Left colon (tissue), 2 donors: ENCODE data around the gene TJAP1. TPM values are rescaled to one million over a fixed set of nuclear protein-coding genes. Genes with fewer than 3 reads are reported as not detected.
"Not testable (repeated sequence)": the region's sequence is repeated elsewhere in the genome, so short reads cannot be mapped to it uniquely, and the experiment has no call there.

ENCODE experiments used
- ATAC-seq: fragments of 200-7000 bp; cut with Tn5 transposase; one replicate; pipeline ENCODE4 v1.9.1; 2020; ENCODE audit warnings: mild to moderate bottlenecking, moderate library complexity
- DNase-seq, 2 donors: peaks; one replicate each; pipeline ENCODE4 v3.0.0-alpha.2; 2020
- intact Hi-C, 2 donors: fragments of 100-400 bp; cut with DNase I in 1 of 2; cut with micrococcal nuclease in 1 of 2; formaldehyde crosslinking; loops; one replicate each; pipeline versions ENCODE4 v1.11.2 to v1.14.0; 2022; cut with DNase I, micrococcal nuclease
- total RNA-seq, 2 donors: library from RNA; stranded (reverse); fragmentation: NEBNext Ultra II Directional; extraction: Animal tissue kit (Norgen Biotek cat#: 25700); gene quantifications; one replicate each; pipeline ENCODE4 v1.2.1, GENCODE V29; 2021
- donor health status: DM: no; HTN: no; CAD: no.
- donor health status: DM: yes; HTN: yes; CAD: no.

TJAP1 gene
- total RNA-seq, 2 donors from 2014 or later: 16.9 to 18.4 TPM

- DNase-seq: no peak
- intact Hi-C loops: loop anchor here in 1 of 2 donors (5.0 kb wide), 1 partner anchor 43 kb away; no protein-coding TSS in a partner anchor
- peak; percentile 88 for ATAC-seq
Measured at GRCh38 chr6:43495409-43495941, 18.1 kb downstream of the TJAP1 start.

- intact Hi-C loops: loop anchor here in 1 of 2 donors (5.0 kb wide), 1 partner anchor 44 kb away; no protein-coding TSS in a partner anchor
- peak; percentile 23 for ATAC-seq
- DNase-seq: no peak
Measured at GRCh38 chr6:43496370-43497128, 19.2 kb downstream of the TJAP1 start.

GRCh38 chr6:43497129-43497396, 19.7 kb downstream of the TJAP1 start:
- intact Hi-C loops: loop anchor here in 1 of 2 donors (5.0 kb wide), 1 partner anchor 45 kb away; no protein-coding TSS in a partner anchor
- DNase-seq (no peak), ATAC-seq (no peak)

GRCh38 chr6:43497689-43498088, 20.3 kb downstream of the TJAP1 start:
- no peak for DNase-seq
- no peak for ATAC-seq
- intact Hi-C loops: loop anchor here in 1 of 2 donors (5.0 kb wide), 1 partner anchor 45 kb away; no protein-coding TSS in a partner anchor

DNA sequence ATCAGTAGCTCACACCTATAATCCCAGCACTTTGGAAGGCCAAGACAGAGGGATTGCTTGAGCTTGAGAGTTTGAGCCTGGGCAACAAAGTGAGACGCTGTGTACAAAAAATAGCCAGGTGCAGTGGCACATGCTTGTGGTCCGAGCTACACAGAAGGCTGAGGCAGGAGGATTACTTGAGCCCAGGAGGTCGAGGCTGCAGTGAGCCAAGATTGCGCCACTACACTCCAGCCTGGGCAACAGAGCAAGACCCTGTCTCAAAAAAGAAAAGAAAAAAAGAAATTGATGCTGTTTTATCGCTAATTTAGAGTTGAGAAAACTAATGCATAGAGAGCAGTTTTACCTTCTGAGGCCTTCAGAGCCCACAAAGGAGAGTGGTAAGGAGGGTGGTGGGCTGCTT, 20.9 kb downstream of the TJAP1 start:
- not testable (repeated sequence) for ATAC-seq, DNase-seq
- intact Hi-C loops: loop anchor here in 1 of 2 donors (5.0 kb wide), 1 partner anchor 46 kb away; no protein-coding TSS in a partner anchor

DNA sequence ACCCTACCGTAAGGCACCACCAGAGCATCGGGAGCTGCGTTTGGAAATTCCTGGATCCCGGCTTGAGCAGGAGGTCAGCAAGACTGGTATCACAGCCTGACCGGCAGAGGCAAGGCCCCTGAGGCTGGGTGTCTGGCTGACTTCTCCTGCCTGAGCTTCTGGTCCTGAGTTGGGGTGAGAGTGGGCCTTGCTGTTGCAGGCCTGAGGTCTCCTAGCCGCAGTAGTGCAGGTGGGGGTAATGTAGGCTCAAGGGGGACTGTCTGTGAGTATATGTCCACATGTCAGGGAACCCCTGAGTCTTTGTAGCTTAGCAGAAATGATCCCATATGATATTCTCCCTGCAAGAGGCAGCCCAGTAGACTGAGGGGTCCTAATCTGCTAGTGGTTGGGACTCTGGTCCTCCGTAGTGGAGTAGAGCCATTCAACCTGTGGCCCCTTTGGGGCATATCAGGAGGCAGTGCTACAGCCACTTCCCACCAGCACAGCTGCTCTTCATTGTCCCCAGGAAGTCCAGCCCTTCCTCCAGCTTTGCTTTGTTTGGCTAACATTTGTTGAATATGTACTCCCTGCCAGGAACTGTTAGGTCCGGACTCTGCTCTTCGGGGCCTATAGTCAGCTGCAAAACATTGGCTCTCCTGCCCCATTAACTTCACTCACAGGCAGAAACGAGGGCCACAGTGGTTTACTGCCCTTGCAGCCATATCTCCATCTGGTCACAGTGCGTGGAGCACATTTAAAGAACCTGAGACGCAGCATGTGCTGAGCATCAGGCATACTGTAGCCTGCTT, 21.9 kb downstream of the TJAP1 start:
- no peak for DNase-seq
- intact Hi-C loops: loop anchor here in 1 of 2 donors (5.0 kb wide), 1 partner anchor 47 kb away; no protein-coding TSS in a partner anchor
- no peak for ATAC-seq

- DNase-seq (no peak), ATAC-seq (no peak)
- intact Hi-C loops: loop anchor here (10.0 kb wide), 2 partner anchors 46 to 236 kb away; partner anchors contain the start of gene DLK2 (in 1 of the 2)
Measured at GRCh38 chr6:43500921-43501320, 23.6 kb downstream of the TJAP1 start.

GRCh38 chr6:43502666-43503065, 25.3 kb downstream of the TJAP1 start:
- no peak for ATAC-seq
- intact Hi-C loops: loop anchor here (10.0 kb wide), 2 partner anchors 48 to 238 kb away; partner anchors contain the start of gene DLK2 (in 1 of the 2)
- no peak for DNase-seq

DNA sequence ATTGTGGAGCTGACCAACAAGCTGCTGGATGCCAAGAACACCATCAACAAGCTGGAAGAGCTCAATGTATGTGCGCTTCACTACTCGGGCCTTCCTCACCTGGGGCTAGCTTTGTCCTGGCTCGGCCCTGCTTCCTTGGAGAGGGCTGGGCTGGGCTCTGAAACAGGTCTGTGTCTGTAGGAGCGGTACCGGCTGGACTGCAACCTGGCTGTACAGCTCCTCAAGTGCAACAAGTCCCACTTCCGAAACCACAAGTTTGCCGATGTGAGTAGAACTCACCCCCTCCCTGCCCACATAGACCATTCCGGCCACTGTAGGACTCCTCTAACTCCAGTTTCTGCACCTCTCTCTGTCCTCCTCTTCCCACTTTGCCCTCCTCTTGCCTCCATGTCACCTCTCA, 26.1 kb downstream of the TJAP1 start:
- ATAC-seq (no peak), DNase-seq (no peak)
- intact Hi-C loops: loop anchor here (10.0 kb wide), 2 partner anchors 49 to 239 kb away; partner anchors contain the start of gene DLK2 (in 1 of the 2)

DNA sequence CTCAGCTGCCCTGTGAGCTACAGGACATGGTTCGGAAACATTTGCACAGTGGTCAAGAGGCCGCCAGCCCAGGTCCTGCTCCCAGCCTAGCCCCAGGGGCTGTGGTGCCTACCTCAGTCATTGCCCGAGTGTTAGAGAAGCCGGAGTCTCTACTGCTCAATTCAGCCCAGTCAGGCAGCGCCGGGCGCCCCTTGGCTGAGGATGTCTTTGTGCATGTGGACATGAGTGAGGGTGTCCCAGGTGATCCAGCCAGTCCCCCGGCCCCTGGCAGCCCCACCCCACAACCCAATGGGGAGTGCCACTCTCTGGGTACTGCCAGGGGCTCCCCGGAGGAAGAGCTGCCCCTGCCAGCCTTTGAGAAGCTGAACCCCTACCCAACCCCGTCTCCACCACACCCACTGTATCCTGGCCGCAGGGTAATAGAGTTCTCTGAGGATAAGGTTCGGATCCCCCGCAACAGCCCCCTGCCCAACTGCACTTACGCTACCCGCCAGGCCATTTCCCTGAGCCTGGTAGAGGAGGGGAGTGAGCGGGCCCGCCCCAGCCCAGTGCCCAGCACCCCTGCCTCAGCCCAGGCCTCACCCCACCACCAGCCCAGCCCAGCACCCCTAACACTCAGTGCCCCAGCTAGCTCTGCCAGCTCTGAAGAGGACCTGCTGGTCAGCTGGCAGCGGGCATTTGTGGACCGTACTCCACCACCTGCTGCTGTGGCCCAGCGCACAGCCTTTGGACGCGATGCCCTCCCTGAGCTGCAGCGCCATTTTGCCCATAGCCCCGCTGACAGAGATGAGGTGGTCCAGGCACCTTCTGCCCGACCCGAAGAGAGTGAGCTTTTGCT, 27.6 kb downstream of the TJAP1 start:
- DNase-seq (no peak), ATAC-seq (no peak)
- intact Hi-C loops: loop anchor here (10.0 kb wide), 2 partner anchors 50 to 240 kb away; partner anchors contain the start of gene DLK2 (in 1 of the 2)

- intact Hi-C loops: loop anchor here (10.0 kb wide), 2 partner anchors 51 to 241 kb away; partner anchors contain the start of gene DLK2 (in 1 of the 2)
- ATAC-seq (no peak), DNase-seq (no peak)
Measured at GRCh38 chr6:43505718-43506117, 28.3 kb downstream of the TJAP1 start.

GRCh38 chr6:43506171-43506570, 28.8 kb downstream of the TJAP1 start:
- DNase-seq: no peak
- ATAC-seq: no peak
- intact Hi-C loops: loop anchor here (10.0 kb wide), 2 partner anchors 51 to 241 kb away; partner anchors contain the start of gene DLK2 (in 1 of the 2)

GRCh38 chr6:43506667-43507471, 29.5 kb downstream of the TJAP1 start:
- DNase-seq (peak; percentile 62 to 81), ATAC-seq (peak; percentile 34)
- intact Hi-C loops: loop anchor here (10.0 kb wide), 2 partner anchors 52 to 242 kb away; partner anchors contain the start of gene DLK2 (in 1 of the 2)

GRCh38 chr6:43508481-43509141, 31.2 kb downstream of the TJAP1 start:
- intact Hi-C loops: loop anchor here (10.0 kb wide), 2 partner anchors 54 to 244 kb away; partner anchors contain the start of gene DLK2 (in 1 of the 2)
- DNase-seq (no peak), ATAC-seq (no peak)

DNA sequence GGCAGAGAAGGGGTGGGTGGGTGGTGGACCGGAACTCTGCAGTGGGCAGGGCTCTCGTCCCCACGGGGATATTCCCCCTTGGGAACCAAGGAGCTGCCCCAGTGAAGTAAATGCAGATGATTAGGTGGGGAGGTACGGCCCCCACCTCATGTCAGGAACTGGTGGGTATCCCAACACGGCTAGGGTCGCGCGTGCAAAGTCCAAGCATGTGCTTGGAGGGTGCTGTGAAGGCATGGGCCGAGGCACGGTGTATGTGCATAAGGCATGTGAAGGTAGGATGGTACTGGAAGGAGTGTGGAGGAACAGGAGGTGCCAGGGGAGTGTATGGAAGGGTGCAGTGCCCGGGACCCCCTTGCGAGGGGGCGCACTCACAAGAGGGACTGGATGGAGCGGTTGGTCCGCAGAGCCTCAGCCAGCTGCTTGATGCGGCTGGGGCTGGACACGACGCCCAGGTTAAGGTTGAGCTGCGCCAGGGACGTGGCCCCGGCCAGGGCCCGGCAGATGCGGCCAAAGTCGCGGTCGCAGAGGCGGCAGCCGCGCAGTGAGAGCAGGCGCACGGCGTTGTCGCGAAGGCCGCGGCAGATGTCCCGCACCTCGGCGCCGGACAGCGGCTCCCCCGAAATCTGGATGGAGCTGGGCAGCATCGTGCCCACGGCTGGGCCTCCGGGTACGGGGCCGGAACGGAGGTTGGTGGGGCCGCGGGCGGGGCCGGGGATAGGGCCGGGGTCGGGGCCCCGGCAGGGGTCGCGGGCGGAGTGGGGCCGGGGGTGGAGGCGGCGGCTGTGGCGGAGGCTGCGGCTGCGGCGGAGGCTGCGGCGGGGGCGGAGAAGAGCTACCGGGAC, 32.0 kb downstream of the TJAP1 start:
- DNase-seq (no peak), ATAC-seq (no peak)
- intact Hi-C loops: loop anchor here (10.0 kb wide), 2 partner anchors 55 to 245 kb away; partner anchors contain the start of gene DLK2 (in 1 of the 2)
